CD14-positive monocyte (primary cell): ENCODE data around the gene MS4A4E. TPM values are rescaled to one million over a fixed set of nuclear protein-coding genes. Genes with fewer than 3 reads are reported as not detected.

Source experiments
- DNase-seq, 3 donors: peaks; one replicate each; pipeline ENCODE4 v3.0.0-alpha.2; 2011 to 2022
- H2AFZ ChIP-seq: 2 replicates; pipeline ENCODE4 v1.6.0; 2012; ENCODE audit warnings: mild to moderate bottlenecking, low read depth, low read length, inconsistent platforms; ENCODE audit not compliant: insufficient read depth, poor library complexity, severe bottlenecking
- H3K27ac ChIP-seq, 2 donors: 1 replicate in 1 of 2; 2 replicates in 1 of 2; pipeline ENCODE4 v1.5.1; 2012 to 2013; ENCODE audit warnings: low read length in 2 of 2, control low read depth in 1 of 2, inconsistent platforms in 1 of 2, low read depth in 1 of 2, mild to moderate bottlenecking in 1 of 2
- H3K27me3 ChIP-seq, 2 donors: one replicate each; pipeline versions ENCODE4 v1.6.0 to v1.6.1; 2011 to 2013; ENCODE audit warnings: low read length in 2 of 2; ENCODE audit not compliant: control insufficient read depth in 2 of 2, insufficient read depth in 2 of 2
- H3K36me3 ChIP-seq, 2 donors: replicated peaks in 1 of 2; 1 replicate in 1 of 2; 2 replicates in 1 of 2; pipeline versions ENCODE4 v1.5.1 to v1.6.1; 2012 to 2013; ENCODE audit warnings: low read length in 2 of 2, control low read depth in 1 of 2, inconsistent platforms in 1 of 2, mild to moderate bottlenecking in 1 of 2; ENCODE audit not compliant: insufficient read depth in 2 of 2, control insufficient read depth in 1 of 2
- H3K4me1 ChIP-seq, 2 donors: 1 replicate in 1 of 2; 2 replicates in 1 of 2; pipeline versions ENCODE4 v1.5.1 to v1.6.1; 2012 to 2013; ENCODE audit warnings: low read length in 2 of 2, control low read depth in 1 of 2, inconsistent platforms in 1 of 2, mild to moderate bottlenecking in 1 of 2, moderate library complexity in 1 of 2; ENCODE audit not compliant: insufficient read depth in 2 of 2, control insufficient read depth in 1 of 2
- H3K4me2 ChIP-seq: replicated peaks from 2 replicates; pipeline ENCODE3; 2012; ENCODE audit warnings: low read length, moderate library complexity, mild to moderate bottlenecking; ENCODE audit not compliant: poor library complexity, severe bottlenecking; ENCODE audit errors: extremely low read depth
- H3K4me3 ChIP-seq, 3 experiments: fragments of 200-600 bp in 1 of 3; sonication (generic) in 1 of 3; replicated peaks in 1 of 3; 1 replicate in 2 of 3; 2 replicates in 1 of 3; pipeline ENCODE4 v1.5.1; 2011 to 2013; ENCODE audit warnings: low read length in 3 of 3, mild to moderate bottlenecking in 3 of 3, control low read depth in 2 of 3, low read depth in 2 of 3, inconsistent platforms in 1 of 3, moderate library complexity in 1 of 3
- H3K79me2 ChIP-seq: 2 replicates; pipeline ENCODE4 v1.6.0; 2012; ENCODE audit warnings: mild to moderate bottlenecking, control low read depth, inconsistent platforms, low read length, moderate library complexity; ENCODE audit not compliant: insufficient read depth
- H3K9ac ChIP-seq: 2 replicates; pipeline ENCODE4 v1.6.0; 2017; ENCODE audit warnings: low read length, mild to moderate bottlenecking; ENCODE audit not compliant: insufficient read depth, poor library complexity, severe bottlenecking
- H3K9me3 ChIP-seq, 2 donors: replicated peaks in 1 of 2; 1 replicate in 1 of 2; 2 replicates in 1 of 2; pipeline versions ENCODE4 v1.5.1 to v1.6.1; 2012 to 2013; ENCODE audit warnings: low read length in 2 of 2, control low read depth in 1 of 2; ENCODE audit not compliant: control insufficient read depth in 1 of 2, insufficient read depth in 1 of 2
- H4K20me1 ChIP-seq: 2 replicates; pipeline ENCODE4 v1.6.0; 2012; ENCODE audit warnings: mild to moderate bottlenecking, low read length, control low read depth, moderate library complexity; ENCODE audit not compliant: insufficient read depth
- H3K27ac Mint-ChIP-seq, 7 donors: one replicate each; pipeline ENCODE4 v1.8.0; 2020; ENCODE audit warnings: mild to moderate bottlenecking in 7 of 7, mixed read lengths in 7 of 7, moderate library complexity in 6 of 7, inconsistent platforms in 2 of 7
- H3K27me3 Mint-ChIP-seq, 3 donors: one replicate each; pipeline ENCODE4 v1.8.0; 2021 to 2022; ENCODE audit warnings: low read depth in 3 of 3, mild to moderate bottlenecking in 3 of 3, mixed read lengths in 3 of 3, moderate library complexity in 3 of 3, inconsistent platforms in 1 of 3
- H3K36me3 Mint-ChIP-seq, 2 donors: one replicate each; pipeline ENCODE4 v1.8.0; 2020; ENCODE audit warnings: mixed read lengths in 2 of 2, inconsistent platforms in 1 of 2, mild to moderate bottlenecking in 1 of 2
- H3K4me1 Mint-ChIP-seq: one replicate; pipeline ENCODE4 v1.8.0; 2020; ENCODE audit warnings: mild to moderate bottlenecking, mixed read lengths
- H3K4me3 Mint-ChIP-seq, 2 donors: one replicate each; pipeline ENCODE4 v1.8.0; 2020; ENCODE audit warnings: mild to moderate bottlenecking in 2 of 2, mixed read lengths in 2 of 2, moderate library complexity in 1 of 2
- H3K9me3 Mint-ChIP-seq, 7 donors: one replicate each; pipeline ENCODE4 v1.8.0; 2020 to 2022; ENCODE audit warnings: mixed read lengths in 7 of 7, mild to moderate bottlenecking in 6 of 7, moderate library complexity in 6 of 7, inconsistent platforms in 2 of 7
- WGBS: methylation state at CpG from one replicate; pipeline ENCODE4 v1.1.5; 2013; ENCODE audit warnings: missing lambda C conversion rate; ENCODE audit not compliant: insufficient coverage; 5-methylcytosine and 5-hydroxymethylcytosine counted together
- intact Hi-C, 2 donors: fragments of 100-400 bp; cut with micrococcal nuclease; formaldehyde crosslinking; loops; one replicate each; pipeline versions ENCODE4 v1.15.0 to v1.15.1; 2023
- polyA plus RNA-seq, 3 donors: library from polyadenylated mRNA; depleted of rRNA in 1 of 3; unstranded in 2 of 3; stranded (reverse) in 1 of 3; fragments of 300-500 nt in 2 of 3; fragments of >200 nt in 1 of 3; fragmentation: Illumina TruSeq in 2 of 3; gene quantifications; 1 replicate in 2 of 3; 2 replicates in 1 of 3; pipeline ENCODE4 v1.2.3, GENCODE V29; 2012 to 2021
- TF ChIP-seq, protein P1 (sequence below): fragments of 200-600 bp; IDR thresholded peaks from one replicate; pipeline ENCODE4 v1.8.0; 2022; ENCODE audit warnings: antibody characterized with exemption, mild to moderate bottlenecking

MS4A4E gene
- polyA plus RNA-seq, 3 donors, result 1.00 to 10.2 (median 1.1) TPM

DNA sequence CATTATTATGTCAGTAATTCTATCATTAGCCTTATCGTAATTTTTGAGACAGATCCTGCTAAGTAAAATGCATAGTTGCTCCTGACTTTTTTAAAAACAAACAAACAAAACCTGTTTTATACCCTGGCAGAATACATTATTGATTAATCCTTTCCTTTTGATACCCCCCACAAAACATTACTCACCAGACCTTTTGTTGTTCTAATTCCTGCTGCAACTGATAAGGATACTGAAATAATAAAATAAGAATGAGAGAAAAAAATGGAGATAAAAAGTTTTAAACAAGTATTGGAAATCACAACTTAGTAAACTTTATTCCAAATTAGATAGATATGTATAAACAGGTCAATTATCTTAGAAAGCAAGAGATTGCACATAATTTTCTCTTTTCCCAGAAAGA, 28.6 kb downstream of the MS4A4E start:
- TF ChIP-seq, protein P1, sequence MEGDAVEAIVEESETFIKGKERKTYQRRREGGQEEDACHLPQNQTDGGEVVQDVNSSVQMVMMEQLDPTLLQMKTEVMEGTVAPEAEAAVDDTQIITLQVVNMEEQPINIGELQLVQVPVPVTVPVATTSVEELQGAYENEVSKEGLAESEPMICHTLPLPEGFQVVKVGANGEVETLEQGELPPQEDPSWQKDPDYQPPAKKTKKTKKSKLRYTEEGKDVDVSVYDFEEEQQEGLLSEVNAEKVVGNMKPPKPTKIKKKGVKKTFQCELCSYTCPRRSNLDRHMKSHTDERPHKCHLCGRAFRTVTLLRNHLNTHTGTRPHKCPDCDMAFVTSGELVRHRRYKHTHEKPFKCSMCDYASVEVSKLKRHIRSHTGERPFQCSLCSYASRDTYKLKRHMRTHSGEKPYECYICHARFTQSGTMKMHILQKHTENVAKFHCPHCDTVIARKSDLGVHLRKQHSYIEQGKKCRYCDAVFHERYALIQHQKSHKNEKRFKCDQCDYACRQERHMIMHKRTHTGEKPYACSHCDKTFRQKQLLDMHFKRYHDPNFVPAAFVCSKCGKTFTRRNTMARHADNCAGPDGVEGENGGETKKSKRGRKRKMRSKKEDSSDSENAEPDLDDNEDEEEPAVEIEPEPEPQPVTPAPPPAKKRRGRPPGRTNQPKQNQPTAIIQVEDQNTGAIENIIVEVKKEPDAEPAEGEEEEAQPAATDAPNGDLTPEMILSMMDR, result no peak
- peaks cover 59 to 77% of the 10 kb centered on the region in 2 donors for H3K36me3 Mint-ChIP-seq
- peaks cover 2% of the 10 kb centered on the region for H3K4me1 Mint-ChIP-seq
- Histone ChIP-seq H3K79me2 (peaks cover 6% of the 10 kb centered on the region), H3K36me3 (peaks cover 18 to 58% of the 10 kb centered on the region in 2 donors), H3K4me2 (no peak overlapping the region), H3K9ac (no peak overlapping the region), H3K4me1 (no peaks in the 10 kb centered on the region), H3K27ac (no peak overlapping the region), H3K9me3 (no peaks in the 10 kb centered on the region), H3K27me3 (no peaks in the 10 kb centered on the region), H2AFZ (no peak overlapping the region), H3K4me3 (no peak overlapping the region), H4K20me1 (no peaks in the 10 kb centered on the region)
- DNase-seq, result no peak
- no peak overlapping the region for H3K4me3 Mint-ChIP-seq
- H3K27me3 Mint-ChIP-seq, result peaks cover 0 to 1% (median 0%) of the 10 kb centered on the region in 3 donors
- intact Hi-C loops, result no loop called here
- peaks cover 0 to 3% (median 0%) of the 10 kb centered on the region in 7 donors for H3K9me3 Mint-ChIP-seq
- H3K27ac Mint-ChIP-seq, result no peak overlapping the region
- 100% methylated on average over 1 of the region's 1 CpG for WGBS

DNA sequence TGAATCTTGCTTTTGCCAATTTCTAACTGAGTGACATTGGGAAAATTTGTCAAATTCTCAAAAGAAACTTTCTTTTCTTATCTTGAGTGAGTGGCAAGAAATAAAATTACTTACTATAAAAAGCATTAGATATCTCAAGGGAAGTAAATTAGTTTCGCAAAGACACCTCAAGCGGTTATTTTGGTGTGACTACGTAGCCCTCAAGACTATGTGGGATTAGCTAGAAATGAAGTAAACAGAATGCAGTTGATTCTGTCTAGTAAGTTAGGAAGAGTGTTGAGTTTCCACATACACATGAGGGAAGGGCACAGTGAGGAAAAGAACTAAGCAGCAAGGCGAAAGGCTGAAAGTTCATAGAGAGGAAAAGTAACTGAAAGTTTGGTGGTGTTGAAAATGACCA, 31.7 kb downstream of the MS4A4E start:
- intact Hi-C loops, result no loop called here
- 100% methylated on average over 1 of the region's 4 CpGs for WGBS

More for the DNA sequence above, 31.7 kb downstream of the MS4A4E start:
- Mint-ChIP-seq H3K9me3 (peaks cover 0 to 3% (median 0%) of the 10 kb centered on the region in 7 donors), H3K4me3 (no peak overlapping the region), H3K36me3 (peaks cover 65 to 78% of the 10 kb centered on the region in 2 donors), H3K27ac (no peak overlapping the region), H3K4me1 (peaks cover 2% of the 10 kb centered on the region), H3K27me3 (no peaks in the 10 kb centered on the region)
- no peak for DNase-seq
- Histone ChIP-seq H3K4me2 (no peak overlapping the region), H3K9ac (no peak overlapping the region), H3K4me3 (no peak overlapping the region), H3K27ac (no peak overlapping the region), H3K27me3 (no peaks in the 10 kb centered on the region), H3K79me2 (peaks cover 3% of the 10 kb centered on the region), H2AFZ (no peak overlapping the region), H4K20me1 (no peaks in the 10 kb centered on the region), H3K4me1 (no peaks in the 10 kb centered on the region), H3K9me3 (no peaks in the 10 kb centered on the region), H3K36me3 (peaks cover 34 to 82% of the 10 kb centered on the region in 2 donors)
- TF ChIP-seq, protein P1, result no peak
